NCI-H2081 (cell line): ENCODE results near the gene WASHC4.
"Not testable (repeated sequence)": the region's sequence is repeated elsewhere in the genome, so short reads cannot be mapped to it uniquely, and the experiment has no call there.

Experiments used
- DNase-seq, 2 experiments: peaks; one replicate each; lab custom pipeline; 2025; lab: John Stamatoyannopoulos, UW

The WASHC4 gene

GRCh38 chr12:105092336-105092735 lies 15.2 kb upstream of the WASHC4 start:
- peak; percentile 81 to 94 for DNase-seq

GRCh38 chr12:105095338-105095737 lies 12.2 kb upstream of the WASHC4 start:
- DNase-seq, result not testable (repeated sequence)

DNA sequence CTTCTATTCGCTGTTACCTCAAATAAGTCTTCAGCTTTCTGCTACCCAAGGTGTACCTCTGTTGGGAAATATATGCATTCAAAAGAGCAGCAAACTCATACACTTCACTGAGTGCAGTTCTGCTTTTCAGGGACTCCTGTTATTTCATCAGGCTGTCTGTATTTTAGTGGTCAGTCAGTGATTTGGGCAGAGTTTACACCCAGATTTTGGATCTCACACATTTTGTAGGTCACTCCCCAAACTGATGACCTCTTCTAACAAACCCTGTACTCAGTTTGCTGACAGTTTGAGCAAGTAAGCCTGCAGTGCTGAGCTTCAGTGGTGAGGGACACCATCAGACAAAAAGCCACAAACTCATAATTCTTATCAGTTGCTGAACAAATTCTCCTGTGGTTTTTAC lies 8.2 kb upstream of the WASHC4 start:
- no peak for DNase-seq

DNA sequence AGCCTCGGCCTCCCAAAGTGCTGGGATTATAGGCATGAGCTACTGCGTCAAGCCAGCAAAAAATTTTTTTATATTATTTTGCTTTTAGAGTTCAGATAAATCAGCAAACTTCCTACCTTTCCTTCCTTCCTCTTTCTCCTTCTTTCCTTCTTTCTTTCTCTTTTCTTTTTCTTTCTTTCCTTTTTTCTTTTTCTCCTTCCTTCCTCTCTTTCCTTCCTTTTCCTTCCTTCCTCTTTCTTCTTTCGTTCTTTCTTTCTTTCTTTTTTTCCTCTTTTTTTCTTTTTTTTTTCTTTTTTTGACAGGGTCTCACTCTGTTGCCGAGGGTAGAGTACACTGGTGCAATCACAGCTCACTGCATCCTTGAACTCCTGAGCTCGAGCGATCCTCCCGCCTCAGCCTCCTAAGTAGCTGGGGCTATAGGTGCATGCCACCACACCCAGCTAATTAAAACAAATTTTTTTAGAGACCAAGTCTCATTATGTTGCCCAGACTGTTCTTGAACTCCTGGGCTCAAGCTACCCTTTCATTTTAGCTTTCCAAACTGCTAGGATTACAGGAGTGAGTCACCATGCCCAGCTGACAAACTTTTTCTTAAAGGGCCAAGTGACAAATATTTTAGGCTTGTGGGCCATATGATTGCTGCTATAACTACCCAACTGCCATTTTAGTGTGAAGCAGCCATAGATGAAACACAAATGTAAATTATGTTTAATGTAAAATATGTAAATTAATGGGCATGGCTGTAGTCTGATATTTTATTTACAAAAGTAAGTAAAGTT lies 7.1 kb upstream of the WASHC4 start:
- no peak for DNase-seq

DNA sequence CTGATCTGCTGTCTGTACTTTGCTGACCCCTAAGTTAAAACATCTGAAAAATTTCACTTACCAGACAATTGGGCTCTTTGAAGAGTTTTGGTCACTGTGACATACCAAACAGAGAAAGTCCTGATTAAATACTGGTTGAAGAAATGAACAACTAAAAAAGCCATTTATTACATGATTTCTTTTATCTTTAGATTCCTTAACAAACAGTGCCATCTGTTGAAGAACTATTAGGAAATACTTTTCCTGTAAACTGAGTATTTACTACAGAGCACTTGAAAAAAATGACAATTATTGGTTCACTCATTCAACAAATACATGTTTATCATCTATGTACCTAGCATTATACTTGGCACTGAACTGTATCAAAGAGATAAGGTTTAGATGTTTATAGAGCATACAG lies 6.5 kb upstream of the WASHC4 start:
- no peak for DNase-seq

- no peak for DNase-seq
Observed at GRCh38 chr12:105102673-105103072, 4.9 kb upstream of the WASHC4 start.

- DNase-seq, result no peak
Observed at GRCh38 chr12:105104762-105105161, 2.8 kb upstream of the WASHC4 start.

- DNase-seq, result peak; percentile 3 to 22
Observed at GRCh38 chr12:105106621-105107020, 910 bp upstream of the WASHC4 start.

DNA sequence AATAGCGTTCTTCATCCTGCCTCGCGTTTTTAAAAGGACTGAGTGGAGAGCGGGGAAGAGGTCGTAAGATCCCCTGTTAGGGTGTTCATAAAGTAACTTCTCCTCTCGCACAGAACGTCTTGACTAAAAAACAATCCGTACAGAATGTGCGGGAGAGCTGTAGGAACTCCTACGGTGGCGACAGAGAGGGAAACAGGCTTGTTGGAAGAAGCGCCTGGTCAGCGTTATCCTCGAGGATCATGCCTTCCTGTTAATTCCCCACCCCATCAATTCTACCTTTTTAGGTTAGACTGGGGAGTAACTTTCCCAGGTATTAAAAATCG lies 399 bp upstream of the WASHC4 start:
- DNase-seq, result peak; percentile 46 to 70

- DNase-seq, result no peak
Observed at GRCh38 chr12:105109465-105110212, 2.1 kb downstream of the WASHC4 start.

GRCh38 chr12:105110851-105111250 lies 3.3 kb downstream of the WASHC4 start:
- DNase-seq, result no peak

DNA sequence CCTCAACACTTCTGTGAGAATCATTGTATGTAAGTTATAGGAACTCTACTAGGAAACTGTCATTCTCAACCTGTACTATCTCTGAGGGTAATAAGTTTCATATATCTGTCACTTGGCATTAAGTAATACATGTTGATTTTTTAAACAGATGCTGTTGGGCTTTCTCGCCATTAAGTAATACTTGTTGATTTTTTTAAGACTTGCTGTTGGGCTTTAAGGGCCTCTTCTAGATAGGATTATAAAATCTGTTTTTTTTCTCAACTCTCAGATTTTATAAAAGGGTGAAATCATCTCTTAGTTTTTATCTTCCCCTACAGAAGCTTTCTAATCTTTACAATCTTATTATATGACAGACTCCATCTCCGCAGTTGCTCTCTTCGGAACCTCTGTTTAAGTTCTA lies 5.6 kb downstream of the WASHC4 start:
- no peak for DNase-seq

GRCh38 chr12:105116969-105117368 lies 9.4 kb downstream of the WASHC4 start:
- no peak for DNase-seq

- DNase-seq, result no peak
Observed at GRCh38 chr12:105120551-105120950, 13.0 kb downstream of the WASHC4 start.

- no peak for DNase-seq
Observed at GRCh38 chr12:105138248-105138647, 30.7 kb downstream of the WASHC4 start.

DNA sequence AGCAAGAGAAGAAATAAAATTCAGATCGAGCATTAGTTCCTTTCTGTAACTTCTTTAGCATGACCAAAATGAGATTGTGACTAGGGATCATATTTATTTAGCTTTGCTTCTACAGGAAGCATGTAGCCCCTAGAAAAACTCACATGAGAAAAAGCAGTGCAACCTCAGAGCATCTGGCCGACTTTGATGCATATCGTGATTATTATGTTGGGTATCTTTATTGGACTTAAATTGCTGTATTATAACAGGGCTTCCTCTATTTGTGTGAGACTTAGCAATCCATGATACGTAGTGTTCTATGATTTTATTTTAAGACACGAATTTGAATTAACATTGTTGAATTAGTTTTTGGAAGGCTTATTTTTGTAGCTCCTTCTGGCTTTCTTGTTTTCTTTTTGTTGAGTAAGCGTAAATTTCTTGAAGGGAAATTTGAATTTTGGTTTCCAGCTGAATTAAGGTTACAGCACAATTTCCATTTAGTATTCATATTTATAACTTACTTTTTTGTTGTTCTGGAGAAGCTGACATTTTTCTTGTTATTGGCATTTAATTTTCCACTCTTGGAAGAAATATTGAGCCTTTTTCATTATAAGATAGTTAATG lies 33.9 kb downstream of the WASHC4 start:
- DNase-seq, result no peak

DNA sequence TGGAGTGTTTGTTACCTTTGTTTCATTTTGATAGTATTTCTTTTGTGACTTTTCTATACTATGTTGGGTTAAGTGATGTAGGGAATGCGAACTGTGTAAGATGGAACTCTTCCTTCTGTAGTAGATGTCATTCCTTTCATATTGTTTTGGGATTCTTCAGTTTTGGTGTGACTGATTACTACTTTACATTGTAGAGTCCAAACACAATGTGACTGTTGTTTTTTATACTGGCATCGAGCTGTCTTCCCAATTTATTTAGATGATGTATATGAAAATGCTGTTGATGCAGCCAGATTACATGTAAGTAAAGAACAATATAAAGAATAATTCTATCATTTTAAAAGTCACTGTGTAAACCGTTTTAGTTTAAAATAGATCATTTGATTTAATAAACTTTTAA lies 34.7 kb downstream of the WASHC4 start:
- DNase-seq, result no peak

- no peak for DNase-seq
Observed at GRCh38 chr12:105156260-105156659, 48.7 kb downstream of the WASHC4 start.

DNA sequence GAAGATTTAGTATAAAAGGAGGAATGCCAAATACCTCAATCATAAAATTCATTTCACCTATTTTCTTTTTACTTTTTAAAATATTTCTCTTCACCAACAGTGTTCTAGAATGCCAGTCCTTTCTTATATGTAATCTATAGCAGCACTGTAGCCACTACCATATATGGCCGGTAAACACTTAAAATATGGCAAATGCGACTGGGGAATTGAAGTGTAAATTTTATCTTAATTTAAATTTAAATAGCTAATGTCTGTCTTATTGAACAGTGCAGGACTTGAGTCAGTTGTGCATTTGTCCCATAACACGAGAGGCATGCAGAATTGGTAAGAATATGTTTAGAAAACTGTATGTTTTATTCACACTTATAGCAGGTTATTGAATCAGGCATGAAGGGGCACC lies 50.1 kb downstream of the WASHC4 start:
- DNase-seq, result no peak

- DNase-seq, result no peak
Observed at GRCh38 chr12:105158876-105159275, 51.3 kb downstream of the WASHC4 start.

- no peak for DNase-seq
Observed at GRCh38 chr12:105162174-105162573, 54.6 kb downstream of the WASHC4 start.

GRCh38 chr12:105164068-105164467 lies 56.5 kb downstream of the WASHC4 start:
- no peak for DNase-seq

DNA sequence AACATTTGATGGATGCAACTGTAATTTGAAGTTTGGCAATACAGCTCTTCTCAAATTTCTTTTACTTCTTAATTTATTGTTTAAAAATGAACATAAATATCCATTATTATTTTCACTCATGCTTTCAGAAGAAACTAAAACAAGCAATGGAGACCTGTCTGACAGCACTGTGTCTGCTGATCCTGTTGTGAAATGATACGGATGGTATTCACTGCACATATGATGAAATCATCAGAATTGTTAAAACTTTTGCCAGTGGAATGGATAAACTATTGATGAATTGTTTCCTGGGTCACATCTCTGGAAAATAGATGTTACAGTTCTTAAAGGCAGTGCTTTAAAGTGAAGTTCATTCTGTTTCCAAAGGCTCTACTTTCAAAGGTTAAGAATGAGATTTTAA lies 59.2 kb downstream of the WASHC4 start:
- DNase-seq, result no peak
